Activated naive CD4-positive, alpha-beta T cell (primary cell): ENCODE data around the gene PRRG1.
"Not testable (repeated sequence)": the region's sequence is repeated elsewhere in the genome, so short reads cannot be mapped to it uniquely, and the experiment has no call there.

ENCODE experiments used
- DNase-seq, 4 experiments: peaks; one replicate each; lab custom pipeline; 2025; lab: John Stamatoyannopoulos, UW

Gene PRRG1

GRCh38 chrX:37378830-37379229 lies 29.7 kb downstream of the PRRG1 start:
- DNase-seq: no peak

GRCh38 chrX:37380256-37380655 lies 31.1 kb downstream of the PRRG1 start:
- DNase-seq: no peak

GRCh38 chrX:37380924-37381323 lies 31.8 kb downstream of the PRRG1 start:
- no peak for DNase-seq

GRCh38 chrX:37383313-37383712 lies 34.1 kb downstream of the PRRG1 start:
- no peak for DNase-seq

- no peak for DNase-seq
Measured at GRCh38 chrX:37388413-37388812, 39.2 kb downstream of the PRRG1 start.

- no peak for DNase-seq
Measured at GRCh38 chrX:37405956-37406355, 56.8 kb downstream of the PRRG1 start.

GRCh38 chrX:37407736-37408135 lies 58.6 kb downstream of the PRRG1 start:
- no peak for DNase-seq

GRCh38 chrX:37409278-37409677 lies 60.1 kb downstream of the PRRG1 start:
- no peak for DNase-seq

- DNase-seq: no peak
Measured at GRCh38 chrX:37420185-37420584, 71.0 kb downstream of the PRRG1 start.

GRCh38 chrX:37420756-37421155 lies 71.6 kb downstream of the PRRG1 start:
- DNase-seq: no peak

GRCh38 chrX:37424000-37424429 lies 74.9 kb downstream of the PRRG1 start:
- DNase-seq: no peak

GRCh38 chrX:37425370-37425769 lies 76.2 kb downstream of the PRRG1 start:
- no peak for DNase-seq

- not testable (repeated sequence) for DNase-seq
Measured at GRCh38 chrX:37428962-37429361, 79.8 kb downstream of the PRRG1 start.

GRCh38 chrX:37434362-37434761 lies 85.2 kb downstream of the PRRG1 start:
- DNase-seq: no peak

GRCh38 chrX:37437160-37437559 lies 88.0 kb downstream of the PRRG1 start:
- DNase-seq: no peak

GRCh38 chrX:37441377-37441776 lies 92.2 kb downstream of the PRRG1 start:
- DNase-seq: no peak

- no peak for DNase-seq
Measured at GRCh38 chrX:37445182-37445581, 96.0 kb downstream of the PRRG1 start.

GRCh38 chrX:37453821-37454220 lies 104.7 kb downstream of the PRRG1 start:
- no peak for DNase-seq

- DNase-seq: no peak
Measured at GRCh38 chrX:37454537-37455285, 105.5 kb downstream of the PRRG1 start.

- no peak for DNase-seq
Measured at GRCh38 chrX:37455381-37455780, 106.2 kb downstream of the PRRG1 start.

- not testable (repeated sequence) for DNase-seq
Measured at GRCh38 chrX:37460285-37460684, 111.1 kb downstream of the PRRG1 start.

- no peak for DNase-seq
Measured at GRCh38 chrX:37462346-37462745, 113.2 kb downstream of the PRRG1 start.

- no peak for DNase-seq
Measured at GRCh38 chrX:37468124-37468739, 119.1 kb downstream of the PRRG1 start.

GRCh38 chrX:37470711-37471110 lies 121.5 kb downstream of the PRRG1 start:
- no peak for DNase-seq
